ENCODE data around the gene PPP3CA.

DNA sequence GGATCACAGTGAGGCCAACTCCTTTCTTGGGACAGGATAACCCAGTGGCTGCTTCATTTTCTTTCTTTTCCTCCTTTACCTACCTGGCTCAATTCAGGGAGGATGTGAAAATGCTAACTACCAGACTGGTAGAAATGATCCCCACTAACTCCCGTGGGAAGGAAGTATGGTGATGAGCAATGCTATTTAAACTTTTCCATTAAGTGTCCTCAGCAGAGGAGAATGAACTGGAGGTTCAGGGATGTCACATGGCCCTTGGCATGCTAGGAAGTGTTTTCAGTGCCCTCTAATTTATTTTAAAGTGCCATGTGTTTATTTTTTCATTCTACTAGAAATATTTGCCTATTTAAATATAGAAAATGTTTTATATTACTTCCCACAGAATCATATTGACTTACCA, 363.9 kb downstream of the PPP3CA start:
- TF ChIP-seq, protein P1, sequence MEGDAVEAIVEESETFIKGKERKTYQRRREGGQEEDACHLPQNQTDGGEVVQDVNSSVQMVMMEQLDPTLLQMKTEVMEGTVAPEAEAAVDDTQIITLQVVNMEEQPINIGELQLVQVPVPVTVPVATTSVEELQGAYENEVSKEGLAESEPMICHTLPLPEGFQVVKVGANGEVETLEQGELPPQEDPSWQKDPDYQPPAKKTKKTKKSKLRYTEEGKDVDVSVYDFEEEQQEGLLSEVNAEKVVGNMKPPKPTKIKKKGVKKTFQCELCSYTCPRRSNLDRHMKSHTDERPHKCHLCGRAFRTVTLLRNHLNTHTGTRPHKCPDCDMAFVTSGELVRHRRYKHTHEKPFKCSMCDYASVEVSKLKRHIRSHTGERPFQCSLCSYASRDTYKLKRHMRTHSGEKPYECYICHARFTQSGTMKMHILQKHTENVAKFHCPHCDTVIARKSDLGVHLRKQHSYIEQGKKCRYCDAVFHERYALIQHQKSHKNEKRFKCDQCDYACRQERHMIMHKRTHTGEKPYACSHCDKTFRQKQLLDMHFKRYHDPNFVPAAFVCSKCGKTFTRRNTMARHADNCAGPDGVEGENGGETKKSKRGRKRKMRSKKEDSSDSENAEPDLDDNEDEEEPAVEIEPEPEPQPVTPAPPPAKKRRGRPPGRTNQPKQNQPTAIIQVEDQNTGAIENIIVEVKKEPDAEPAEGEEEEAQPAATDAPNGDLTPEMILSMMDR (optimal IDR thresholded peaks at IDR 0.05 in 1 of 3, IDR thresholded peaks at IDR 0.05 in 1 of 3, conservative IDR thresholded peaks at IDR 0.05 in 1 of 3; ENCODE audit: extremely low read depth in 1 of 3, insufficient read depth in 2 of 3, low read length in 3 of 3): no peak
- TF ChIP-seq EZH2 (IDR thresholded peaks at IDR 0.05; ENCODE audit: low read length): no peak
